GM21737 (cell line): ENCODE results near the gene ATF7IP2.
"Not testable (repeated sequence)": the region's sequence is repeated elsewhere in the genome, so short reads cannot be mapped to it uniquely, and the experiment has no call there.

Source experiments
- ATAC-seq: cut with Tn5 transposase; IDR thresholded peaks from one replicate; pipeline ENCODE4 v1.9.1; 2021; ENCODE audit warnings: mild to moderate bottlenecking, moderate library complexity; ENCODE audit not compliant: unreplicated experiment

ATF7IP2 gene

DNA sequence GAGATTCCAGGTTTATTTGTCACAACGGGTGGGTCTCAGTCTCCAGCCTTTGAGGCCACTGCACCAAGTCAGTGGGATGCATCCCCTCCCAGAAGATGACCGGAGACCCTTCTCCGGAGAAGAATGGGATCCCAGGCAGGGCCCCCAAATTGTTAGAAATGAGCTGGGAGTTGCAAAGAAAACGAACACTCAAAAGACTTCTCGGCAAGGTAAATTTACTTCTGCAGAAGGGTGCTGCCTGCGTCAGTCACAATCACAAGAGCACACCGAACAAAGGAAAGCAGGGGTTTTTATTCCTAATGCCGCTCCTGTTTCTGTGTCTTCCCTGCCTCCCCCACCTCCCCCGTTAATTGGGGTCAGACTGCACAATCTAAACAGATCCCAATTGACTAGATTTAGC lies 61.4 kb downstream of the ATF7IP2 start:
- no peak for ATAC-seq

DNA sequence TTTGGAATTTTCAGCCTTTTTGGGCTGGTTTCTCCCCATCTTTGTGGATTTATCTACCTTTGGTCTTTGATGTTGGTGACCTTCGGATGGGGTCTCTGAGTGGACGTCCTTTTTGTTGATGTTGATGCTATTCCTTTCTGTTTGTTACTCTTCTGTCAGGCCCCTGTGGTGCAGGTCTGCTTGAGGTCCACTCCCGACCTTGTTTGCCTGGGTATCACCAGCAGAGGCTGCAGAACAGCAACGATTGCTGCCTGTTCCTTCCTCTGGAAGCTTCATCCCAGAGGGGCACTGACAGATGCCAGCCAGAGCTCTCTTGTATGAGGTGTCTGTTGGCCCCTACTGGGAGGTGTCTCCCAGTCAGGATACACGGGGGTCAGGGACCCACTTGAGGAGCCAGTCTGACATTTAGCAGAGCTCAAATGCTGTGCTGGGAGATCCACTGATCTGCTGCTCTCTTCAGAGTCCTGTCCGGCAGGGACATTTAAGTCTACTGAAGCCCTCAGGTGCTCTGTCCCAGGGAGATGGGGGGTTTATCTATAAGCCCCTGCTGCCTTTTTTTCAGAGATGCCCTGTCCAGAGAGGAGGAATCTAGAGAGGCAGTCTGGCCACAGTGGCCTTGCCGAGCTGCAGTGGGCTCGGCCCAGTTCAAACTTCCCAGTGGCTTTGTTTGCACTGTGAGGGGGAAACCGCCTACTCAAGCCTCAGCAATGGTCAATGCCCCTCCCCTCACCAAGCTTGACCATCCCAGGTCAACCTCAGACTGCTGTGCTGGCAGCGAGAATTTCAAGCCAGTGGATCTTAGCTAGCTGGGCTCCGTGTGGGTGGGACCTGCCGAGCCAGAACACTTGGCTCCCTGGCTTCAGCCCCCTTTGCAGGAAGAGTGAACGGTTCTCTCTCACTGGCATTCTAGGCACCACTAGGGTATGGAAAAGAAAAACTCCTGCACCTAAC lies 66.6 kb downstream of the ATF7IP2 start:
- ATAC-seq = not testable (repeated sequence)

DNA sequence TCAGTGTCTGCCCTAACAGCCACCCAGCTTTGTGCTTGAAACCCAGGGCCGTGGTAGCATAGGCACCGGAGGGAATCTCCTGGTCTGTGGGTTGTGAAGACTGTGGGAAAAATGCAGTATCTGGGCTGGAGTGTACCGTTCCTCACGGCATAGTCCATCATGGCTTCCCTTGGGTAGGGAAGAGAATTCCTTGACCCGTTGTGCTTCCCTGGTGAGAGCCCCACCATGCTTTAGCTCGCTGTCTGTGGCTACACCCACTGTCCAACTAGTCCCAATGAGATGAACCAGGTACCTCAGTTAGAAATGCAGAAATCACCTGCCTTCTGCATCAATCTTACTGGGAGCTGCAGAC lies 67.3 kb downstream of the ATF7IP2 start:
- ATAC-seq = no peak

DNA sequence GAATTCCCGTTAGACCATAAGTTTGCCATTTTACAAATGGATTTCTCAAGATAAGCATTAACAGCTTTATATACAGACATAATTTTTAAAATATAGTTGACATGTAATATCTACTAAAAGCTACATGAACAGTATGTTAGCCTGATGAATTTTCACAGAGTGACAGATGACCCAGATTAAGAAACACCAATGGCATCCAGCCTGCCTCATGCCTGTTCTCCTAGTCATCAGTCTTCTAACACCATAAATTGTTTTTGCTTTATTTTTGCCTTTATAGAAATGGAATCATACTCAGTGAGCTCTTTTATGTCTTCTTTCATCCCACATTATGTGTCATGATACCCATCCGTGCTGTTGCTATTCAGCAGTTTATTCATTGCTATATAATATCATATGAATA lies 80.0 kb downstream of the ATF7IP2 start:
- ATAC-seq = no peak

DNA sequence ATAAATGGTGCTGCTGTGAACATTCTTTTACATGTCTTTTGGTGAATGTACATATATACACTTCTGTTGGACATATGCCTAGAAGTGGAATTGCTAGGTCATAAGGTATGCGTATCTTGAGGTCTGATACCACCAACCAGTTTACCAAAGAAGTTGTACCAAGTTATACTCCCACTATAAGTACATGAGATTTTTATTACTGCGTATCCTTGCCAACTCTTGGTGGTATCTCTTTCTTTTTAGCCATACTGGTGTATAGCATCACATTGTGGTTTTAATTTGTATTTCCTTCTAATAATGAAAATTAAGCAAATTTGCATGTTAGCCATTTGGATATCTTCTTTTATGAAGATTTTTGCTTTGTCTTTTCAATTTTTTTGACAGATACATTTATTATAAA lies 80.5 kb downstream of the ATF7IP2 start:
- no peak for ATAC-seq

DNA sequence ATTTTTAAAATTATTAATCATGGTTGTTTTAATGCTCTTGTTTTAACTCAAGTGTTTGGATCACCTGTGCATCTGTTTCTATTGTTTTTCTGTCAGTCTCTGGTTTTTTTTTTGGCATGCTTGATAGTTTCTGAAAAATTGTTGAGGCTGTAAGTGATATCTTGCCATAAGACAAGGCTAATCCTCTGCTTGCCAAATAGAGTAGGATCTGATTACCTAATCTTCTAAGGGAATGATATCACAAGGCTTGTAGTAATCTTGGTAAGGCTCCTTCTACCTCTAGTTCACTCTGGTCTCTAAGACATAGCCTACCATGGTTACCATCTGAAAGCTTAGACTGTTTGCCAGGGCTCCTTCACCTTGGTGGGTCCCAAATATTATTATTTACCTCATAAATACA lies 81.0 kb downstream of the ATF7IP2 start:
- no peak for ATAC-seq

DNA sequence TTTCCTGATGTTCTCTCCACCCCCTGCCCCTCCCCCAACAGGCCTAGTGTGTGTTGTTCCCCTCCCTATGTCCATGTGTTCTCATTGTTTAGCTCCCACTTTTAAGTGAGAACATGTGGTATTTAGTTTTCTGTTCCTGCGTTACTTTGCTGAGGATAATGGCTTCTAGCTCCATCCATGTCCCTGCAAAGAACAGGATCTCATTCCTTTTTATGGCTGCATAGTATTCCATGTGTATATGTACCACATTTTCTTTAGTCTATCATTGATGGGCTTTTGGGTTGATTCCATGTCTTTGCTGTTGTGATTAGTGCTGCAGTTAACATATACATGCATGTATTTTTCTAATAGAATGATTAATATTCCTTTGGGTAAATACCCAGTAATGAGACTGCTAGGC lies 90.8 kb downstream of the ATF7IP2 start:
- not testable (repeated sequence) for ATAC-seq

DNA sequence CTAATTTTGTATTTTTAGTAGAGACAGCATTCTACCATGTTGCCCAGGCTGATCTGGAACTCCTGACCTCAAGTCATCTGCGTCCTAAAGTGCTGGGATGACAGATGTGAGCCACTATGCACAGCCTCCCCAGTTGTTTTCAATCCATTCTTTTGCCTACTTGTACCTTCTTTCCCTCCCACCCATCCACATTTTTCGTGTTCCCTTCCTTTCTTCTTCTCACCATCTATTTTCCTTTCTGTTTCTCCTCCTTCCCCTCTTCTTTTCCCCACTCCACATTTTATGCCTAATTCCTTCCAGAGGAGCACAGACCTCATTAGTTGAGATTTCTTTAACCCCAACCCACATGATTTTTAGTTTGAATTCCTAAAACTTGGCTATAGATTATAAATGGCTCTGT lies 94.3 kb downstream of the ATF7IP2 start:
- ATAC-seq = no peak

DNA sequence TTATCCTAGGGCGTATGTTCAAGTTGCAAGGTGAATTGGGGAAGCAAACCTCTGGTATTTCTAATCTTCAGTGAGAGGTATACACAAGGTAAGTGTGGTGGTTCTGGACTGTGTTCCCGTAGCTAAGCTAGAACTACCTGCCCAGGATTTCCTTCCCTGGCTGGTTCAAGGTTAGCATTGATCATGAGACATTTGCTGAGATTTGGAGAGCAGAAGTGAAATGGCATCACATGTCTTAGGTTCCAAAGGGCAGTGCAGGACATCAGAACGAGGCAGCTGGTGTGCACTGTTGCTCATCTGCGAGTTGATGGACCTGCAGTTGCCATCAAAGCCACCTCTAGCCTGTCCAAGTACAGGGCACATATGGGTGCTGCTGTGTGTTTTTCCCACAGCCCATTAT lies 99.3 kb downstream of the ATF7IP2 start:
- ATAC-seq = no peak

DNA sequence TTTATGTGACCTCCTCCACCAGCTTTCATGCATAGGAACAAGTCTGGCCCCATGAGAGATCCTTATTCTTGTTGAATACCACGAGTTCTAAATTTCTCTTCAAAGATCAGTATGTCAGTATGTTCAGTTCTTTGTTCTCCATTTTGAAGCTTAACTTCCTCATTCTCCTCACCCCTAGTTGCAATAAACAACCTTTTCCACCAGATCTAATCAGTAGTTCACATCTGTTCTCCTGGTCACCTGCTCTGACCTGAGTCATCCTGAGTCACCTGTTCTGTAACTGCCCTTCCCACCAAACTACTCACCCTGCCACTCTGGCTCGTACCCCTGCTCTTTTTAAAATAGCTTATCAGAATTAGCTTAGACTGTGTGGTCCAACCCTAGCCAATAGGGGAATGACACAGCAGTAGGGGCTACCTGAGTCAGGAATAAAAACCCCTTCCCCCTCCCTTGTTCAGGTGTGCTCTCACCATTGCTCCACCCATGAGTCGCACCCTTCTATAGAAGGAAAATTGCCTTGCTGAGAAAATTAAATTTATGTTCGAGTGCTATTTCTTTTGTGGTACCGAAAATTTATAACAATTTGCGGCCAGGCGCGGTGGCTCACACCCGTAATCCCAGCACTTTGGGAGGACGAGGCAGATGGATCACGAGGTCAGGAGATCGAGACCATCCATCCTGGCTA lies 100.0 kb downstream of the ATF7IP2 start:
- ATAC-seq = no peak

DNA sequence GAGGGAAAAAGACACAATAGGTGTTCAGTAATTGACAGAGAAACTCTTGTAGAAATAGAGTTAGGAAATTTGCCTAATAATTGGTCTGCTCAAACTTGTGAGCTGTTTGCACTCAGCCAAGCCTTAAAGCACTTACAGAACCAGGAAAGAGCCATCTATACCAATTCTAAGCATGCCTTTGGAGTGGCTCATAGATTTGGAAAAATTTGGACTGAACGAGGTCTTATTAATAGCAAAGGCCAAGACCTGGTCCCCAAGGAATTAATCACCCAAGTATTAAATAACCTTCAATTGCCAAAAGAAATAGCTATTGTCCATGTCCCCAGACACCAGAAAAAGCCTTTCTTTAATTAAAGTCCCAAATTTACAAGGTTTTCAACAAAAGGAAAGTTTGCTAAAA lies 104.3 kb downstream of the ATF7IP2 start:
- no peak for ATAC-seq

DNA sequence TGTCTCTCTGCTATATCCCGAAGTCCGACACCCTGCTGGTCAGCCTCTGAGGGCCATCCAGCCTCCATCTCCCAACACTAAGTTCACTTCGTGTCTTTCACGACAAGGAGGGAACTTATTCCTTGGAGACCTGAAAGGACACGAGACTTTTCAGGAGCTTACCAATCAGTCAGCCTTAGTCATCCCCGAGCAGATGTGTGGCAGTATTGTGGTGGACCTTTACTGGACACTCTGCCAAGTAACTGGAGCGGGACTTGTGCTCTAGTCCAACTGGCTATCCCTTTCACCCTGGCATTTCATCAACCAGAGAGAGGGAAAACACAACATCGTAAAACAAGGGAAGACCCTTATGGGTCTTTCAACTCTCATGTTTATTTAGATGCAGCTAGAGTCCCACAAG lies 107.4 kb downstream of the ATF7IP2 start:
- ATAC-seq = no peak

DNA sequence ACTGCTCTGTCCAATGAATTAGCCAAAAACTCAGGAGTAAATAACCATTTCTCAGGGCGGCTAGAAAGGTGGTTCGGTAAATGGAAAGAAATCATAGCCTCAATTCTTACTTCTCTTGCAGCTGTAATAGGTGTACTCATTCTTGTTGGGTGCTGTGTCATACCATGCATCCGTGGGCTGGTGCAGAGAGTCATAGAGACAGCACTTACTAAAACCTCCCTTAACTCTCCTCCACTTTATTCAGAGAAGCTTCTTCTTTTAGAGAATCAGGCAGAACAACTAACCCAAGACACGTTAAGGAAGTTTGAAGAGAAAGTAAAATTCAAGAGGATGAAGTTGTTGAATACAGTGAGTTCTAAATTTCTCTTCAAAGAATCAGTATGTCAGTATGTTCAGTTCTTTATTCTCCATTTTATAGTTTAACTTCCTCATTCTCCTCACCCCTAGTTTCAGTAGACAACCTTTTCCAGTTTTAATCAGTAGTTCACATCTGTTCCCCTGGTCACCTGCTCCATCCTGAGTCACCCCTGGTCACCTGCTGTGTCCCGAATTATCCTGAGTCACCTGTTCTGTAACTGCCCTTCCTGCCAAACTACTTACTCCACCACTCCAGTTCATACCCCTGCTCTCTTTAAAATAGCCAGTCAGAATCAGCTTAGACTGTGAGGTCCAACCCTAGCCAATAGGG lies 108.6 kb downstream of the ATF7IP2 start:
- ATAC-seq = no peak

DNA sequence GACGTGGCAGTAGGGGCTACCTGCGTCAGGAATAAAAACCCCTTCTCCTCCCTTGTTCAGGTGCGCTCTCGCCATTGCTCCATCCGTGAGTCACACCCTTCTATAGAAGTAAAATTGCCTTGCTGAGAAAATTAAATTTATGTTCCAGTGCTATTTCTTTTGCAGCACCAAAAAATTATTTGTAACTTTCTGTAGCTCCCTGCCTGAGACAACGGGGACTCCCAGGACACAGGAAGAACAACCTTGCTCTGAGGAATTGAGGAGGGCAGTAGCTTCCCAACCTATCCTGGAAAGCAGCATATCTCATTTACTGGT lies 109.1 kb downstream of the ATF7IP2 start:
- ATAC-seq = no peak

DNA sequence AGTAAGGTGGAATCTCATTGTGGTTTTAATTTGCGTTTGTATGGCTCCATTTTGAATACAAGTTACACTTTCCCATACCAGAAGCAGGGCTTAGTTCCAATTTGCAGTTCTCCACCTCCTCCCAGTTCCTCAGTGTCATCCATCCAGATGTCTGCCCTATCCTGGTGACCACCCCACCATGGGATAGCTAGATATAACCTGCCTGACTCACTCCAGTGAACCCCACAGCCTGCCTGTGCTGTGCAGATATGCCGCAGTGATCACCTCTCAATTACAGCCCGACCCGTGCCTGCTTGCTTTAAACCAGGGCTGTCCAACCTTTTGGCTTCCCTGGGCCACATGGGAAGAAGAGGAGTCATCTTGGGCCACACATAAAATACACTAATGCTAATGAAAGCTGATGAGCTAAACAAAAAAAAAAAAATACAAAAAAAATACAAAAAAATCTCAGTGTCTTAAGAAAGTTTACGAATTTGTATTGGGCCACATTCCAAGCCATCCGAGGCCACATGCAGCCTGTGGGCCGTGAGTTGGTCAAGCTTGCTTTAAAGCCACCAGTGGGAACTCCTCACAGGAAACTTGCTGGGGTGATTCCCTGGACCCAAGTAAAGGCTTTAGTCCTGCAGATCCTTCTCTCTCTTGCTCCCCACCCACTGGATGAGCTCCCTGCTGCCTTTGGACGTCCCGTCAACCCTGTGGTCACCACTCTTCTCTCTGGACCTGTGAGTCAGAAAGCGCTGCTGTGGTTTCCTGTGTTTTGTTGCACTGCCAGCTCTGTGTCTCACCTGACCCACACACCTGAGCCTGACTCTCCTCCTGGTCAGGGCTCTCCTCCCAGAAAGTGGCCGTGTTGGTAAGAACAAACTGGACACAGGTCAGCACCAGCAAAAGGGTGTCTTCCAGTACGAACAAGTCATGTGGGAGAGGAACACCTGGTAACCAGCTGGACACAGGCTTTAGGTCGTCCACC lies 111.6 kb downstream of the ATF7IP2 start:
- no peak for ATAC-seq

DNA sequence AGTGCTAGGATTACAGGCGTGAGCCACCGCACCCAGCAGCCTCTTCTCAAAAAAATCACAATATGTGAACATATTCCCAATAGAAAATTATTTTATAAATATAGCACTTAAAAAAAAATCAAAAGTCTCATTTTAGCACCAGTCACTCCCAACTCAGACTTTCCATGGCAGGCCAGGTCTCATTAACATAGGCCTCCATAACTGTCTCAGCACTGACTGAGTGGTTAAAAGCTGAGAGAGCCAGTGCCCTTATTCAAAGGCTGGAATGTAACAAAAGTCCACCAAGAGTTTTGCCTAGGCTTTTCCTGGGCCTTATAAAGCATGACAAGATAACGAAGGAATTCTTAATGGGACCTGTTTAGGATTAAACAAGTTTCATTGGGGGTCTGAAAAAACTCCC lies 114.7 kb downstream of the ATF7IP2 start:
- no peak for ATAC-seq

DNA sequence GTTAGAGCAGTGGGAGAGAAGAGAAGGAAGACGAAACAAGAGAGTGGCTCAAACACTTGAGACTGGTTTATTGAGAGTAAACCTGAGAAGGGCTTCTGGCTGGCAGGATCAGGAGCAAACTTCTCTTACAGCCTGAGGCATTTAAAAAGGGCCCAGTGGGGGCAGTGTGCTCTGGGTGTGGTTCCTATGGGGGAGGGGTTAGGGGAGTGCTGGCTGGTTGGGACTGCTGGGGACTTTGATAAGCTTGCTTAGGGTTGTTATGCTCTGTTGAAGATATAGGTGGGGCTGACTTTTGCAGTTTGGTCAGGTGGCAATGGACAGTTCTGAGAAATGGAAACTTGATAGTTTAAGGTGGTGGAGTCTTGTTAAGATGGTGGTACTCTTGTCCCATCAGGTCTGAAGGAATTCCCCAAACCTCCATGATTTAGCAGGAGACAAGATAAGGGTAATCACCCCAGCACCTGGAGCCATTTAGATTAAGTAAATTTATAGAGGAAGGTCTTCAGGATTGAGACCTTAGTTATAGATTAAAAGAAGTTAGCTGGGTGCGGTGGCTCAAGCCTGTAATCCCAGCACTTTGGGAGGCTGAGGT lies 115.3 kb downstream of the ATF7IP2 start:
- no peak for ATAC-seq

DNA sequence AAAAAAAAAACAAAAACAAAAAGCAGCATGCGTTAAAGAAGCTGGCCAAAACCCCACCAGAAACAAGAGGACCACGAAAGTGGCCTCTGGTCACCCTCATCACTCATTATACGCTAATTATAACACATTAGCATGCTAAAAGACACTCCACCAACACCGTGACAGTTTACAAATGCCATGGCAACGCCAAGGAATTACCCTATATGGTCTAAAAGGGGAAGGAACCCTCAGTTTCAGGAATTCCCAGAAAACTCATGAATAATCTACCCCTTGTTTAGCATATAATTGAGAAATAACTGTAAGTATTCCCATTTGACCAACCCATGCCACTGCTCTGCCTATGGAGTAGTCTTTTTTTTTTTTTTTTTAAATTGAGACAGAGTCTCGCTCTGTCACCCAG lies 116.9 kb downstream of the ATF7IP2 start:
- no peak for ATAC-seq

DNA sequence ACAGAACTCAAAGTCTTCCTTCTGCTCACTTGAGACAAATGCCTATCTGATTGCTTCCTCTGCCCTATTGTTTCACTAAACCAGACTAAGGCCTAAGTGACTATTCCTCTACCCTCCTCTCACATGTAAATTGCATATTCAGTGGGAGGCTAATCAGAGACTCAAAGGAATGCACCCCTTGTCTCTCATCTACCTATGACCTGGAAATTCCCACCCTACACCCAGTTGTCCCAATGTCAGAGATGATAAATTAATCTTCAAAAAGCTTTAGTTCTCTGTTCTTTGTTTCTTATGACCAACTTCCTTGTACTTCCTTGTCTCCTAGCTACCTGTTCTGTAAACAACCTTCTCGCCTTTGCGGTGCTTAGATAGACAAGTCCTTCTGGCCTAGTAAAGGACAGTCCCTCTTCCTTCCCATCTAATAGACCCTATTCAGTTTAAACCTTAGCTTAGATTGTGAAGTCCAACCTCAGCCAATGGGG lies 118.6 kb downstream of the ATF7IP2 start:
- ATAC-seq = no peak

DNA sequence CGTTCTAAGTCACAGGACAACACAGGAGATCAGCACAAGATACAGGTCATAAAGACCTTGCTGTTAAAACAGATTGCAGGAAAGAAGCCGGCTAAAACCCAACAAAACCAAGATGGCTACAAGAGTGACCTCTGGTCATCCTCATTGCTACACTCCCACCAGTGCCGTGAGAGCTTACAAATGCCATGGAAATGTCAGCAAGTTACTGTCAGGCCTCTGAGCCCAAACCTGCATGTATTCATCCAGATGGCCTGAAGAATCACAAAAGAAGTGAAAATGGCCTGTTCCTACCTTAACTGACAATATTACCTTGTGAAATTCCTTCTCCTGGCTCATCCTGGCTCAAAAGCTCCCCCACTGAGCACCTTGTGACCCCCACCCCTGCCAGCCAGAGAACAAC lies 119.4 kb downstream of the ATF7IP2 start:
- ATAC-seq = not testable (repeated sequence)
